GM19099 (cell line): ENCODE data around the gene SETD3.

Experiments used
- POLR2A ChIP-seq: IDR thresholded peaks from 3 replicates; pipeline ENCODE4 v1.6.1; 2011; ENCODE audit warnings: low read depth; ENCODE audit not compliant: insufficient read length; ENCODE audit errors: extremely low read depth

Gene SETD3

DNA sequence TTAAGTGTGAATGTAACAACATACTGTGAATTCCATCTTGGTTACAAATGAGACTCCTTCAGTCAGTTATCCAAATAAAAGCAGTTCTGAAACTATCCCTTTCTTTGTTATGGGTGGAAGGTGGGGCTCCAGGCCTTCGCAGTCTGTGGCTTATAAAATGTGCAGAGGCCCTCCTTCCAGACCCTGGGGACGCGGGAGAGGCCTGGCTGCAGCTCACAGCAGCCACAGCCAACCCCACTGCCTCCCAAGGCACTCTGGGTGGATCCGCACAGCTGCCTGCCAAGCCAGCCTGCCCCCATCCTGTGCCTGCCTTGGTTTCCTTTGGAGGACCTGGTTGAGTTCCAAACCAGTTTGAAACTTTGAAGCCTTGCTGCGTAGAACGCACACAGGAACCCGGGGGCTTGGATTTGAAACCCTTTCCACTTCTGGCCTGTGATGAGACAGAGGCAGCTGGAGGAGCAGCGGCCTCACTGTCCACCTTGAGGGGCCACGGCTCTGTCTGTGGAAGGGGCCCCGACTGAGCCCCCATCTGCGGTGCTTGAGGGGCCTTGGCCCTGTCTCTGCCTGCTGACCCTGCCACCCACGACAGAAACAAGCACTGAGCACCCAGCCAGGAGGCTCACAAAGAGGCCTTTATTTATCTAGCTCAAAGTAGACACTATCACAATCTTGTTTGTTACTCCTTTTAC lies 30.9 kb upstream of the SETD3 start:
- TF ChIP-seq POLR2A, result no peak

GRCh38 chr14:99510556-99511139 lies 30.0 kb upstream of the SETD3 start:
- TF ChIP-seq POLR2A, result no peak

DNA sequence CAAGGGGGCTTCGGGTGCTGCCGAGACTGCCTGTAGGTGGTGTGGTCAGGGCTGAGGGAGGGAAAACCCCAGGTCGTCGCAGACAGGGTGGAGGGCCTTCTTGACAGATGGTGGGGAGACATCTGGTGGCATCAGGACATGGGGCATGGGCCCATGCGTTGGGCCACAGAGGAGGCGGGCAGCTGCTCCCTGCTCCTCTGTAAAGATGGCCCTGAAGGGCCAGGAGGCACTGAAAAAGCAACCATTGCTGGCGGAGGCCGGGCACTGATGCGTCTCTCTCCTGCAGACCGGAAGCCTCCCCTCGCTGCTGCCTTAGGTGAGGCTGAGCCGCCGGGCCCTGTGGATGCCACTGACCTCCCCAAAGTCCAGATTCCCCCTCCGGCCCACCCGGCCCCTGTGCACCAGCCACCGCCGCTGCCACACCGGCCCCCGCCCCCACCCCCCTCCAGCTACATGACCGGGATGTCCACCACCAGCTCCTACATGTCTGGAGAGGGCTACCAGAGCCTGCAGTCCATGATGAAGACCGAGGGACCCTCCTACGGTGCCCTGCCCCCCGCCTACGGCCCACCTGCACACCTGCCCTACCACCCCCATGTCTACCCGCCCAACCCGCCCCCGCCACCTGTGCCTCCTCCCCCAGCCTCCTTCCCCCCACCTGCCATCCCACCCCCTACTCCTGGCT lies 29.4 kb upstream of the SETD3 start:
- no peak for TF ChIP-seq POLR2A

GRCh38 chr14:99508896-99509629 lies 28.4 kb upstream of the SETD3 start:
- TF ChIP-seq POLR2A, result no peak

DNA sequence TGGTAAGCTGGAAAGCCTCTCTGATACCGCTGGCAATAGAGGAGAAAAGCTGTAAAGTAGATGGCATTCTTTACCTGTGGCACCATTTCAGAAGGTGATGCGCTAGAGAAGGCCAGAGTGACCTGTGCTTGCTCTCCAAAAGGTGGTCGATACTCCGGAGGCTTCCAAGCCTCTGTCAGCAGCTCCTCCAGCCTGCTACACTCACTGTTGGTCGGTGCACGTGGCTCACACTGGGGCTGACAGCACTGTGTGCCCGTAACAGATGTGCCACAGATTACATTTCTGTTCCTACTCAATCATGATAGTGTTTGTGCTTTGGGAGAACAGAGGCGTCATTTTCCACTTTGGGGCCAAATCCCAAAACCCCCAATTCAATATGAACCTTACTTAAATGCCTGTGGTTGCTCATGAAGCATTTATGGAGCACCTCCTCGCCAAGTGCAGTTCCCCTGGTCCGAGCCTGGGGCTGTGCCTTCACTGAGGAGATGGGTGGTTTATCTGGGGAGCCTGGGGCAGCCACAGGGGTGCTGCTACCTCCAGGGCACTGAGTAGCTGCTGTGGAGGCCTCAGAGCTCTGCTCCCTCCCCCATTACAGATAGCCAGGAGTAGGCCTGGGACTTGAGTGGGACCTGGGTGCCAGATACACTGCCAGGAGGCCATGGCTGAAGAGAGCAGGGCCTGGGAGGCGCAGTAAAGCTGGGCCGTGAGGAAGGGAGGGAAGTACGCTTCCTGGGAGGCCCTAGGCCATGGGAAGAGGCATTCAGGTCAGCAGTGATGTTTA lies 27.4 kb upstream of the SETD3 start:
- no peak for TF ChIP-seq POLR2A

- TF ChIP-seq POLR2A, result no peak
These were observed 25.6 kb upstream of the SETD3 start for GRCh38 chr14:99506276-99506675.

DNA sequence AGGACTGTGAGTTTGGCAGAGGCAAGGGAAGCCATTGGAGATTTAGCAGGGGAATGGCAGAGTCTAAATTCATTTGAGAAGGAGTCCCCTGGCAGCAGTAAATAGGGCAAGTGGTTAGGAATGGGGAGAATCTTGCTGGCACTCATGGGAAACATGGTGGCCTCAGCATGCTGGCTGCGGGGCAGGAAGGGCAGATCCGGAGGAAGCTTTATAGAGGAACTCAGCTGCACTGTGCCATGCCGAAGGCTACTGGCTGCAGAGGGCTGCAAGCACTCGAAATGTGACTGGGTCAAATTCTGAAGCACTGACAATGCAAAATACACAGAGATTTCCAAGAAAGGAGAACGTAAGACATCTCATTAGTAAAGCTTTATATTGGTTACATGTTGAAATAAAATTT lies 24.4 kb upstream of the SETD3 start:
- TF ChIP-seq POLR2A, result no peak

- no peak for TF ChIP-seq POLR2A
These were observed 23.3 kb upstream of the SETD3 start for GRCh38 chr14:99503848-99504453.

GRCh38 chr14:99502989-99503421 lies 22.3 kb upstream of the SETD3 start:
- no peak for TF ChIP-seq POLR2A

GRCh38 chr14:99497894-99498293 lies 17.2 kb upstream of the SETD3 start:
- no peak for TF ChIP-seq POLR2A

- no peak for TF ChIP-seq POLR2A
These were observed 16.7 kb upstream of the SETD3 start for GRCh38 chr14:99497341-99497740.

- TF ChIP-seq POLR2A, result no peak
These were observed 3.4 kb upstream of the SETD3 start for GRCh38 chr14:99484106-99484505.

GRCh38 chr14:99481745-99482099 lies 1.1 kb upstream of the SETD3 start:
- no peak for TF ChIP-seq POLR2A
